ENCODE results near the gene EPHB2. TPM values are rescaled to one million over a fixed set of nuclear protein-coding genes. Genes with fewer than 3 reads are reported as not detected.

The EPHB2 gene
- total and polyA plus RNA-seq, 2 donors from 2014 or later = 3.0 to 9.5 TPM

GRCh38 chr1:22868331-22868730 is 157.7 kb downstream of the EPHB2 start:
- FAIRE-seq (no peak), DNase-seq (no peak)
- TF ChIP-seq CTCF (IDR thresholded peaks at IDR 0.05; ENCODE audit: borderline replicate concordance, extremely low read depth, insufficient read depth) = no peak
- intact Hi-C loops (cut with DNase I) = no loop called here
- H3K4me1 ChIP-seq (ENCODE audit: control insufficient read depth in 2 of 3, insufficient read depth in 2 of 3, low read depth in 1 of 3, low read length in 3 of 3) = peaks cover 0 to 13% (median 9%) of the 10 kb centered on the region in 3 donors
- peaks cover 0 to 4% (median 0%) of the 10 kb centered on the region in 3 donors for H3K36me3 ChIP-seq (ENCODE audit: control insufficient read depth in 2 of 3, insufficient read depth in 3 of 3, low read length in 3 of 3)
- no peaks in the 10 kb centered on the region for H3K9me3 ChIP-seq (ENCODE audit: control insufficient read depth in 2 of 3, insufficient read depth in 1 of 3, low read length in 3 of 3)
- H3K9ac ChIP-seq (ENCODE audit: low read length in 3 of 3) = no peak overlapping the region
- no peaks in the 10 kb centered on the region for H3K27me3 ChIP-seq (ENCODE audit: control insufficient read depth, insufficient read depth, low read length)
- no peak overlapping the region for H3K27ac ChIP-seq (ENCODE audit: low read depth in 2 of 2, low read length in 2 of 2)
- no peak overlapping the region for H3K4me3 ChIP-seq (ENCODE audit: low read length in 3 of 3)

- DNase-seq (no peak), FAIRE-seq (no peak)
- H3K9ac ChIP-seq (ENCODE audit: low read length in 3 of 3) = no peak overlapping the region
- no peaks in the 10 kb centered on the region for H3K27me3 ChIP-seq (ENCODE audit: control insufficient read depth, insufficient read depth, low read length)
- no peak overlapping the region for H3K27ac ChIP-seq (ENCODE audit: low read depth in 2 of 2, low read length in 2 of 2)
- H3K36me3 ChIP-seq (ENCODE audit: control insufficient read depth in 2 of 3, insufficient read depth in 3 of 3, low read length in 3 of 3) = peaks cover 0 to 4% (median 0%) of the 10 kb centered on the region in 3 donors
- H3K4me3 ChIP-seq (ENCODE audit: low read length in 3 of 3) = no peak overlapping the region
- H3K4me1 ChIP-seq (ENCODE audit: control insufficient read depth in 2 of 3, insufficient read depth in 2 of 3, low read depth in 1 of 3, low read length in 3 of 3) = peaks cover 0 to 13% (median 9%) of the 10 kb centered on the region in 3 donors
- TF ChIP-seq CTCF (IDR thresholded peaks at IDR 0.05; ENCODE audit: borderline replicate concordance, extremely low read depth, insufficient read depth) = no peak
- peaks cover 0 to 2% (median 0%) of the 10 kb centered on the region in 3 donors for H3K9me3 ChIP-seq (ENCODE audit: control insufficient read depth in 2 of 3, insufficient read depth in 1 of 3, low read length in 3 of 3)
- intact Hi-C loops (cut with DNase I) = no loop called here
Measured at GRCh38 chr1:22869325-22869724, 158.7 kb downstream of the EPHB2 start.

- no peaks in the 10 kb centered on the region for H3K27me3 ChIP-seq (ENCODE audit: control insufficient read depth, insufficient read depth, low read length)
- no peak overlapping the region for H3K27ac ChIP-seq (ENCODE audit: low read depth in 2 of 2, low read length in 2 of 2)
- H3K9ac ChIP-seq (ENCODE audit: low read length in 3 of 3) = no peak overlapping the region
- peaks cover 0 to 2% (median 0%) of the 10 kb centered on the region in 3 donors for H3K9me3 ChIP-seq (ENCODE audit: control insufficient read depth in 2 of 3, insufficient read depth in 1 of 3, low read length in 3 of 3)
- H3K36me3 ChIP-seq (ENCODE audit: control insufficient read depth in 2 of 3, insufficient read depth in 3 of 3, low read length in 3 of 3) = peaks cover 0 to 4% (median 0%) of the 10 kb centered on the region in 3 donors
- FAIRE-seq (no peak), DNase-seq (peak in 4 of 5 donors; percentile 39 to 85 (median 57))
- TF ChIP-seq CTCF (IDR thresholded peaks at IDR 0.05; ENCODE audit: borderline replicate concordance, extremely low read depth, insufficient read depth) = no peak
- no peak overlapping the region for H3K4me3 ChIP-seq (ENCODE audit: low read length in 3 of 3)
- intact Hi-C loops (cut with DNase I) = no loop called here
- H3K4me1 ChIP-seq (ENCODE audit: control insufficient read depth in 2 of 3, insufficient read depth in 2 of 3, low read depth in 1 of 3, low read length in 3 of 3) = peaks cover 0 to 13% (median 9%) of the 10 kb centered on the region in 3 donors
Measured at GRCh38 chr1:22870201-22870871, 159.7 kb downstream of the EPHB2 start.

Measured in kidney (tissue), 14 donors.